Spleen (tissue), 13 donors: ENCODE data around the gene TNFSF10. TPM values are rescaled to one million over a fixed set of nuclear protein-coding genes. Genes with fewer than 3 reads are reported as not detected.
A peak's percentile ranks its signal among the peaks of the same experiment; 100 is the strongest.
"Not testable (repeated sequence)": the region's sequence is repeated elsewhere in the genome, so short reads cannot be mapped to it uniquely, and the experiment has no call there.

Experiments used
- DNase-seq: peaks from one replicate; pipeline ENCODE4 v3.0.0-alpha.2; 2020
- H3K27ac ChIP-seq, 8 donors: fragments of 200-600 bp; sonication (generic) in 7 of 8; 1 replicate in 4 of 8; 2 replicates in 4 of 8; pipeline versions ENCODE4 v1.5.0 to v1.8.0; 2016 to 2021; ENCODE audit warnings: inconsistent platforms in 4 of 8, mild to moderate bottlenecking in 4 of 8, moderate library complexity in 1 of 8
- H3K27me3 ChIP-seq, 7 donors: fragments of 200-600 bp; sonication (generic) in 6 of 7; replicated peaks in 1 of 7; 1 replicate in 4 of 7; 2 replicates in 3 of 7; pipeline versions ENCODE4 v1.5.0 to v1.8.0; 2016 to 2021; ENCODE audit warnings: inconsistent platforms in 3 of 7, mild to moderate bottlenecking in 1 of 7
- H3K36me3 ChIP-seq, 6 donors: fragments of 200-600 bp; sonication (generic) in 5 of 6; 1 replicate in 4 of 6; 2 replicates in 2 of 6; pipeline versions ENCODE4 v1.5.0 to v1.8.0; 2016 to 2021; ENCODE audit warnings: inconsistent platforms in 2 of 6
- H3K4me1 ChIP-seq, 6 donors: fragments of 200-600 bp; sonication (generic) in 5 of 6; 1 replicate in 3 of 6; 2 replicates in 3 of 6; pipeline versions ENCODE4 v1.5.0 to v1.8.0; 2016 to 2021; ENCODE audit warnings: inconsistent platforms in 3 of 6
- H3K4me3 ChIP-seq, 8 donors: fragments of 200-600 bp; sonication (generic) in 7 of 8; 1 replicate in 4 of 8; 2 replicates in 4 of 8; pipeline versions ENCODE4 v1.5.0 to v1.8.0; 2016 to 2021; ENCODE audit warnings: inconsistent platforms in 4 of 8, mild to moderate bottlenecking in 4 of 8, moderate library complexity in 2 of 8
- H3K9me3 ChIP-seq, 8 donors: fragments of 200-600 bp; sonication (generic) in 7 of 8; 1 replicate in 4 of 8; 2 replicates in 4 of 8; pipeline versions ENCODE4 v1.5.0 to v1.8.0; 2016 to 2021; ENCODE audit warnings: inconsistent platforms in 4 of 8
- POLR2A ChIP-seq, 3 donors: fragments of 450-650 bp; IDR thresholded peaks; one replicate each; pipeline ENCODE4 v1.5.1; 2017; ENCODE audit warnings: antibody characterized with exemption in 3 of 3, mild to moderate bottlenecking in 1 of 3
- POLR2AphosphoS5 ChIP-seq, 3 donors: sonication (generic); formaldehyde crosslinking; IDR thresholded peaks; one replicate each; pipeline ENCODE4 v1.5.1; 2017; ENCODE audit warnings: antibody characterized with exemption in 3 of 3
- WGBS, 5 donors: extraction: QIAGEN DNeasy Blood & Tissue Kit in 3 of 5; methylation state at CpG; one replicate each; pipeline versions ENCODE4 v1.1.5 to v1.1.7; 2013 to 2018; 5-methylcytosine and 5-hydroxymethylcytosine counted together
- intact Hi-C: fragments of 100-400 bp; cut with DNase I; formaldehyde crosslinking; loops from one replicate; pipeline ENCODE4 v1.15.0; 2023; ENCODE audit warnings: low total_unique reads
- long read RNA-seq, 2 donors: transcript quantifications; one replicate each; lab custom pipeline, GENCODE V29; 2026
- polyA plus RNA-seq, 3 donors: library from polyadenylated mRNA; stranded (reverse); fragments of 200-250 nt; gene quantifications; one replicate each; pipeline ENCODE4 v1.2.1, GENCODE V29; 2013
- total RNA-seq, 7 donors: library from RNA; depleted of rRNA in 3 of 7; stranded (reverse); fragments of >200 nt in 3 of 7; fragmentation: NEBNext Ultra II Directional in 4 of 7; extraction: Animal tissue kit (Norgen Biotek cat#: 25700) in 4 of 7; gene quantifications; one replicate each; pipeline versions ENCODE4 v1.1.0 to v1.2.1, GENCODE V29; 2016 to 2021
- TF ChIP-seq, protein P1 (sequence below), 11 experiments: fragments of 200-600 bp in 7 of 11; fragments of 450-650 bp in 4 of 11; sonication (generic) in 4 of 11; IDR thresholded peaks in 8 of 11; conservative IDR thresholded peaks in 3 of 11; 1 replicate in 7 of 11; 2 replicates in 4 of 11; pipeline versions ENCODE4 v1.4.0 to v1.8.0; 2016 to 2021; ENCODE audit warnings: antibody characterized with exemption in 11 of 11, inconsistent platforms in 4 of 11, mild to moderate bottlenecking in 1 of 11
- donor health status: healthy with polysubstance abuse.
- donor health status: DM: no; HTN: no; CAD: no; lungs with moderate emphysema.
- donor health status: DM: no; HTN: no; CAD: no.
- donor health status: Bipolar disorder and iron deficiency.
- donor health status: healthy.
- donor health status: DM: no; HTN: no; CAD: no.
- donor health status: DM: yes; HTN: yes; CAD: no.

Gene TNFSF10
- 100 to 1,000 TPM in 3 of 7 donors, 10 to 100 TPM in 4; 62.0 to 156 (median 95.6) TPM for total RNA-seq
- polyA plus RNA-seq = 10 to 100 TPM; 19.5 to 27.5 (median 19.6) TPM
- long read RNA-seq, donor 1, transcript TNFSF10-201 (5 exons, 1,953 nt) = major isoform, 12 of 13 reads
- long read RNA-seq, donor 1, partial matches to known transcripts = 0 of 13 reads
- long read RNA-seq, donor 1, other reads (novel, unspliced or antisense) = 0 of 13 reads
- long read RNA-seq, donor 2, transcript TNFSF10-201 (5 exons, 1,953 nt) = major isoform, 9 of 9 reads
- long read RNA-seq, donor 2, partial matches to known transcripts = 0 of 9 reads
- long read RNA-seq, donor 2, other reads (novel, unspliced or antisense) = 0 of 9 reads

DNA sequence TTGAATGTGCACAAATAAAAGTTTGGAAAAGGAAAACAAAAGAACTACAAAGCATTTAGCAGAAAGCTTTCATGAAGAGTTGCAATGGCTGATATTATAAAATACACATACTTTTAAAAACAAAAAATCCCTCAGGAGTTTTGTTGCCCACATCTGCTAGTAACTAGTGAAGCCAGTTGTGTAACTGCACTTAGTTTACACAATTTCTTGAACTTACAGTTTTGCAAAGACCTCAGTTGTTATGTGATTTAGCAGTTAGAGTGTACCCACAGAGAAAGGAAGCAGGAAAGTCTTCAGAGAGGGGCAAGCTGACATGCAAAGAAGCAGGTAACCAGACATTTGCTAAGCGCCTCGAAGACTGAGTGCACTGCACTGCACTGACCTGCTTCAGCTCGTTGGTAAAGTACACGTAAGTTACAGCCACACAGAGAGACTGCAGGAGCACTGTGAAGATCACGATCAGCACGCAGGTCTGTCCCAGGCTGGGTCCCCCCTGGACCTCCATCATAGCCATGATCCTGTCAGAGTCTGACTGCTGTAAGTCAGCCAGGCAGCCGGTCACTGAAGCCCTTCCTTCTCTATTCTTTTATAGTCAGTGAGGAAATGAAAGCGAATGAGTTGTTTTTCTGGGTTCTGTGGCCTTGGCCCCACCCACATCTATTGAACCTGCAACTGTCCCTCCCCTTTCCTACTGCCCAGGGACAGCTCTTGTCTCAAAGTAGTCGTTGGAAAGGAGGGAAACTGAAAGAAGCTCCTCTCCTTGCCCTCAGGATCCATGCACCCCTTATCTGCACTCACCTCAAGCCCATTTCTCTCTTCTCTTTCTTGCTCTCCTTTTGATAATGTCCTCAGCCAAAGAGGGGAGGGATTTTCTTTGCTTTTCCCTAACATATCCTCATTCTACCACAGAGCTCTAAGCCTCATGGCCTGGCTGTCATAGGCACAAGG lies at the start of gene TNFSF10:
Gene TNFSF10 (minus strand): TSS at position 560 of the 948 bp plus-strand sequence. CDS start 46 bp downstream, at position 514.
- intact Hi-C loops = no loop called here
- Histone ChIP-seq H3K27ac (peak within 1 kb of the TSS; percentile 82 to 94 (median 92)), H3K4me3 (peak within 1 kb of the TSS; percentile 49 to 82 (median 68)), H3K9me3 (no peaks in the 10 kb centered on the region), H3K4me1 (peaks cover 21 to 62% (median 42%) of the 10 kb centered on the region in 6 donors), H3K27me3 (no peaks in the 10 kb centered on the region), H3K36me3 (peaks cover 0 to 12% (median 0%) of the 10 kb centered on the region in 6 donors)
- 1 to 4% (median 3%) methylated on average over 9 of the region's 9 CpGs for WGBS, 5 donors
- DNase-seq = peak; percentile 91
- TF ChIP-seq POLR2AphosphoS5 (IDR thresholded peaks at IDR 0.05) (peak; percentile 63 to 99 (median 97)), POLR2A (IDR thresholded peaks at IDR 0.05) (peak; percentile 53 to 96 (median 91))
- TF ChIP-seq, protein P1, sequence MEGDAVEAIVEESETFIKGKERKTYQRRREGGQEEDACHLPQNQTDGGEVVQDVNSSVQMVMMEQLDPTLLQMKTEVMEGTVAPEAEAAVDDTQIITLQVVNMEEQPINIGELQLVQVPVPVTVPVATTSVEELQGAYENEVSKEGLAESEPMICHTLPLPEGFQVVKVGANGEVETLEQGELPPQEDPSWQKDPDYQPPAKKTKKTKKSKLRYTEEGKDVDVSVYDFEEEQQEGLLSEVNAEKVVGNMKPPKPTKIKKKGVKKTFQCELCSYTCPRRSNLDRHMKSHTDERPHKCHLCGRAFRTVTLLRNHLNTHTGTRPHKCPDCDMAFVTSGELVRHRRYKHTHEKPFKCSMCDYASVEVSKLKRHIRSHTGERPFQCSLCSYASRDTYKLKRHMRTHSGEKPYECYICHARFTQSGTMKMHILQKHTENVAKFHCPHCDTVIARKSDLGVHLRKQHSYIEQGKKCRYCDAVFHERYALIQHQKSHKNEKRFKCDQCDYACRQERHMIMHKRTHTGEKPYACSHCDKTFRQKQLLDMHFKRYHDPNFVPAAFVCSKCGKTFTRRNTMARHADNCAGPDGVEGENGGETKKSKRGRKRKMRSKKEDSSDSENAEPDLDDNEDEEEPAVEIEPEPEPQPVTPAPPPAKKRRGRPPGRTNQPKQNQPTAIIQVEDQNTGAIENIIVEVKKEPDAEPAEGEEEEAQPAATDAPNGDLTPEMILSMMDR (IDR thresholded peaks at IDR 0.05 in 8 of 11, conservative IDR thresholded peaks at IDR 0.05 in 3 of 11) = no peak

DNA sequence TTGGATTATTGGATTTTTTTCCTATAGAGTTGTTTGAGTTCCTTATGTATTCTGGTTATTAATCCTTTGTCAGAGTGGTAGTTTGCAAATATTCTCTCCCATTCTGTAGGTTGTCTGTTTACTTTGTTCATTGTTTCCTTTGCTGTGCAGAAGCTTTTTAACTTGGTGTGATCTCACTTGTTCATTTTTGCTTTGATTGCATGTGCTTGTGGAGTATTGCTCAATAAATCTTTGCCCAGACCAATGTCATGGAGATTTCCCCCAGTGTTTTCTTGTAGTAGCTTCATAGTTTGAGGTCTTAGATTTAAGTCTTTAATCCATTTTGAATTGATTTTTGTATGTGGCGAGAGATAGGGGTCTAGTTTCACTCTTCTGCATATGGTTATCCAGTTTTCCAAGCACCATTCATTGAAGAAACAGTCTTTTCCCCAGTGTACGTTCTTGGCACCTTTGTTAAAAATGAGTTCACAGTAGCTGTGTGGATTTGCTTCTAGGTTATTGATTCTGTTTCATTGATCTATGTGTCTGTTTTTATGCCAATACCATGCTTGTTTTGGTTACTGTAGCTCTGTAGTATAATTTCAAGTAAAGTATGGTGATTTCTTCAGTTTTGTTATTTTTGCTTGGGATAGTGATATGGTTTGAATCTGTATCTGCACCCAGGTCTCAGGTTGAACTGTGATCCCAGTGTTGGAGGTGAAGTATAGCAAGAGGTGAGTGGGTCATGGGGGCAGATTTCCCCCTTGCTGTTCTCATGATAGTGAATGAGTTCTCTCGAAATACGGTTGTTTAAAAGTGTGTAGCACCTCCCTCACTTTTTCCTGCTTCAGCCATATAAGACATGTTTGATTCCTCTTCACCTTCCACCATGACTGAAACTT lies 46.1 kb upstream of the TNFSF10 start:
- intact Hi-C loops = no loop called here
- no peak for TF ChIP-seq POLR2AphosphoS5 (IDR thresholded peaks at IDR 0.05)
- no peak for TF ChIP-seq POLR2A (IDR thresholded peaks at IDR 0.05)
- TF ChIP-seq, protein P1 (IDR thresholded peaks at IDR 0.05 in 8 of 11, conservative IDR thresholded peaks at IDR 0.05 in 3 of 11) = no peak
- no peak for DNase-seq
- Histone ChIP-seq H3K27me3 (no peaks in the 10 kb centered on the region), H3K4me3 (no peak overlapping the region), H3K4me1 (peaks cover 0 to 24% (median 3%) of the 10 kb centered on the region in 6 donors), H3K9me3 (peaks cover 0 to 13% (median 11%) of the 10 kb centered on the region in 8 donors), H3K36me3 (no peaks in the 10 kb centered on the region), H3K27ac (peak overlapping the region in 3 of 8 donors; percentile 41 to 51 (median 45))
- 88 to 95% (median 91%) methylated on average over 4 of the region's 4 CpGs for WGBS, 5 donors

GRCh38 chr3:172568701-172569100 lies 45.5 kb upstream of the TNFSF10 start:
- intact Hi-C loops = no loop called here
- WGBS, 5 donors = 27 to 56% (median 48%) methylated on average over 2 of the region's 2 CpGs
- H3K36me3 ChIP-seq = no peaks in the 10 kb centered on the region

GRCh38 chr3:172566785-172567184 lies 43.6 kb upstream of the TNFSF10 start:
- H3K36me3 ChIP-seq, DNase-seq, H3K27me3 ChIP-seq, H3K27ac ChIP-seq, intact Hi-C loops, H3K4me3 ChIP-seq: not testable (repeated sequence)
- peaks cover 0 to 13% (median 11%) of the 10 kb centered on the region in 8 donors for H3K9me3 ChIP-seq
- peaks cover 8 to 50% (median 28%) of the 10 kb centered on the region in 6 donors for H3K4me1 ChIP-seq
- 95 to 100% (median 97%) methylated on average over 2 of the region's 2 CpGs for WGBS, 5 donors

More at GRCh38 chr3:172568701-172569100, 45.5 kb upstream of the TNFSF10 start:
- H3K4me3 ChIP-seq = no peak overlapping the region
- TF ChIP-seq, protein P1 (IDR thresholded peaks at IDR 0.05 in 8 of 11, conservative IDR thresholded peaks at IDR 0.05 in 3 of 11) = no peak
- TF ChIP-seq POLR2AphosphoS5 (IDR thresholded peaks at IDR 0.05) (no peak), POLR2A (IDR thresholded peaks at IDR 0.05) (no peak)
- no peak for DNase-seq
- peaks cover 0 to 13% (median 11%) of the 10 kb centered on the region in 8 donors for H3K9me3 ChIP-seq
- peaks cover under 1 to 31% (median 10%) of the 10 kb centered on the region in 6 donors for H3K4me1 ChIP-seq
- no peaks in the 10 kb centered on the region for H3K27me3 ChIP-seq
- H3K27ac ChIP-seq = peak overlapping the region in 3 of 8 donors; percentile 41 to 51 (median 45)
